GM10266 (cell line): Measurements from ENCODE around the gene CDH3.

Experiments used
- DNase-seq: peaks from one replicate; pipeline ENCODE4 v3.0.0; 2012; ENCODE audit errors: extremely low spot score
- TF ChIP-seq, protein P1 (sequence below): IDR thresholded peaks from 2 replicates; pipeline ENCODE4 v1.5.1; 2012; ENCODE audit warnings: mild to moderate bottlenecking, low read depth; ENCODE audit not compliant: control insufficient read depth, insufficient read depth; ENCODE audit errors: missing control alignments

CDH3 gene

DNA sequence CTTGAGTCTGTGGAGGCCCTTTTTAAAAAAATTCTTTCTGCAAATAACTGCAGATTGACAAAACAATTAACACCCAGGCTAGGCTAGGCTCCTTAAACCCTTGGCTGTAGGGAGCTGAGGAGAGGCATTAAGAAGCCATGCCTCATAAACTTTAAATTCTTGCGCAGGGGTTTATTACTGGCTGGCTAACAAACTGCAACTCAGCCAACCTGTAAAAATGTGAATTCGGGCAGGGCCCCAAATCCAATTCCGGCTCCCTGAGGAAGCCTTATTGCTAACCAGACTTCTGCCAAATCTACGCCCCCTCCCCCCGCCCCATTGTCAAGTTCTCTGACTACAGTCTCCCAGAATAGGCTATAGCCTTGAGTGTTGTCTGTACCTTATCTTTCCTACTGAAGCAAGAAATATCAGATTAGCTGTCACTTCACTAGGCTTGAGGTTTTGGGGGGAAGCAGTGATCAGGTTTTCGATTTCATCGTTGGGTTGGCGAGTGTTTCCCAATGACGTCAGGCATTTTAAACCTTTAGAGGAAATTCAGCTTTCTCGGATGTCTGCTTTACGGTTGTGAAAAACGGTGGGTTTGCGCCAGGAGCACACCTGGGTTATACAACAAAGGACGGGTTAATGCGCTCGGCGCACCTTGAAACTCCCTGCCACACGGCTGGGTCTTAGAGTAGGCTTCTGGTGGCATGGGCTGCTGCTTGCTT, 2.0 kb downstream of the CDH3 start:
- TF ChIP-seq, protein P1, sequence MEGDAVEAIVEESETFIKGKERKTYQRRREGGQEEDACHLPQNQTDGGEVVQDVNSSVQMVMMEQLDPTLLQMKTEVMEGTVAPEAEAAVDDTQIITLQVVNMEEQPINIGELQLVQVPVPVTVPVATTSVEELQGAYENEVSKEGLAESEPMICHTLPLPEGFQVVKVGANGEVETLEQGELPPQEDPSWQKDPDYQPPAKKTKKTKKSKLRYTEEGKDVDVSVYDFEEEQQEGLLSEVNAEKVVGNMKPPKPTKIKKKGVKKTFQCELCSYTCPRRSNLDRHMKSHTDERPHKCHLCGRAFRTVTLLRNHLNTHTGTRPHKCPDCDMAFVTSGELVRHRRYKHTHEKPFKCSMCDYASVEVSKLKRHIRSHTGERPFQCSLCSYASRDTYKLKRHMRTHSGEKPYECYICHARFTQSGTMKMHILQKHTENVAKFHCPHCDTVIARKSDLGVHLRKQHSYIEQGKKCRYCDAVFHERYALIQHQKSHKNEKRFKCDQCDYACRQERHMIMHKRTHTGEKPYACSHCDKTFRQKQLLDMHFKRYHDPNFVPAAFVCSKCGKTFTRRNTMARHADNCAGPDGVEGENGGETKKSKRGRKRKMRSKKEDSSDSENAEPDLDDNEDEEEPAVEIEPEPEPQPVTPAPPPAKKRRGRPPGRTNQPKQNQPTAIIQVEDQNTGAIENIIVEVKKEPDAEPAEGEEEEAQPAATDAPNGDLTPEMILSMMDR, result no peak
- DNase-seq, result no peak

DNA sequence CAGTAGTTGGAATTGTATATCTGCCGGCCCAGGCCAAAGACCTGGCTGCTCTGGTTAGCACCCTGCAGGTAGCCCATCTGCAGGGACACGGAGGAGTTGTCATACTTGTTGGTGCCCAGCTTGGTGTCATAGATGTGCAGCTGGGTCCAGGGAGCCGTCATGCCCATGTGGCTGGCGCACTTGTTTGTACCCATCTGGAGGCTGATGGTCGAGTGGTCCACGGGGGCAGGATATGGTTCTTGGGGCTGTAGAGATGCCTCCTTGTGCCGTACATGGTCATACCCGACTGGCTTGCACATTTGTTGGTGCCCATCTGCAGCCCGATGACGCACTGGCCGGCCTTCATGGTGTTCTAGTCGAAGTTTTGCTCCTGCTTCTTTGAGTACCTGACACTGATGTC, 6.0 kb downstream of the CDH3 start:
- TF ChIP-seq, protein P1, result no peak

DNA sequence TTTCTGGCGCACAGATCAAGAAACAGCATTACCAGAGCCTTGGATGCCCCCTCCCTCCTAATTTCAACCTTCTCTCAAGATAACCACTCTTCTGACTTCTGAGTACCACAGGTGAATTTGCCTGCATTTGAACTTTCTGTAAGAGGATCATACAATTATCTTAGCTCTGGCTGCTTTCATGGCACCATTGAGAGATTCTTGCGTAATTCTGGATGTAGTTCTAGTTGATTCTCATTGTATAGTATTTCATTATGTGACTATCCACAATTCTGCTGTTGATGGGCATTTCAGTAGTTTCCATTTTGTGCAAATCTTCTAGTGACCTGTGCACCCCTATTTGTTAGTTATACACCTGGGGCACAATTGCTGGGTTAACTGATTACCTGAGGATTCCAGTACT, 7.5 kb downstream of the CDH3 start:
- TF ChIP-seq, protein P1, result no peak
- no peak for DNase-seq

More for the DNA sequence above, 6.0 kb downstream of the CDH3 start:
- DNase-seq, result no peak

DNA sequence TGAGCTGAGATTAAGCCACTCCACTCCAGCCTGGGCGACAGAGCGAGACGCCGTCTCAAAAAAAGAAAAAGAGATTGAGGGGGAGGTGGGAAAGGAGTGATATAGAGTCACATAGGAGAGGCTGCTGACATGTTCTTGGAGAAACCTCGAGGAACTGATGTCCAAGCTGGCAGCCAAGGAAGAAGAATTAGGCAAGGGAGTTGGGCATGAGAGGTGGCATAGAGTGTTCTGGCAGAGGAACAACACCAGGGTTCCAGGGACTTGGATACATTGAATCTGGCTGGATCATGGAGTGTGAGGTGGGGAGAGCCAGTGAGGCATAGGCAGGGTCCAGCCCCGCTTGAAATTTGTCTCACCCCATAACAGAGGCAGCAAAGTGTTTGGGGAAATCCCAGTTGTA, 10.7 kb downstream of the CDH3 start:
- no peak for DNase-seq
- TF ChIP-seq, protein P1, result no peak

DNA sequence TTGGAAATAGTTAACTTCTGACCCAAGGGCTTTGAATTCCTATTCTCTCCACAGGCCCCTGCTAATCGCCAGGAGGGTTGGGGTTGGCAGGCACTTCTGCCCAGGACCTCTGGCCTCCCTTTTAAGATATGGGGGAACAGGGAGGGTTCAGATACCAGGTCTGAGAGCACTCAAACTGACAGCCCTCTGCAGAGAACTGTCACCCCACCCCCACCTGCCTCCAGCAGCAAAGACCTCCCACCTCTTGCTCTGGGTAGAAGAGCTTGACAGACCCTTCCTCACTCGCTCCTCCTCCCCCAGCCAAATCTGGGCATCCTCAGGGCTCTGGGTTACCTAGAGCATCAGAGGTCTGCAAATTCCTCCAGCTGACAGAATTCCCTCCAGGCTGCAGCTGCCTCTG, 11.6 kb downstream of the CDH3 start:
- DNase-seq, result no peak
- TF ChIP-seq, protein P1, result no peak

DNA sequence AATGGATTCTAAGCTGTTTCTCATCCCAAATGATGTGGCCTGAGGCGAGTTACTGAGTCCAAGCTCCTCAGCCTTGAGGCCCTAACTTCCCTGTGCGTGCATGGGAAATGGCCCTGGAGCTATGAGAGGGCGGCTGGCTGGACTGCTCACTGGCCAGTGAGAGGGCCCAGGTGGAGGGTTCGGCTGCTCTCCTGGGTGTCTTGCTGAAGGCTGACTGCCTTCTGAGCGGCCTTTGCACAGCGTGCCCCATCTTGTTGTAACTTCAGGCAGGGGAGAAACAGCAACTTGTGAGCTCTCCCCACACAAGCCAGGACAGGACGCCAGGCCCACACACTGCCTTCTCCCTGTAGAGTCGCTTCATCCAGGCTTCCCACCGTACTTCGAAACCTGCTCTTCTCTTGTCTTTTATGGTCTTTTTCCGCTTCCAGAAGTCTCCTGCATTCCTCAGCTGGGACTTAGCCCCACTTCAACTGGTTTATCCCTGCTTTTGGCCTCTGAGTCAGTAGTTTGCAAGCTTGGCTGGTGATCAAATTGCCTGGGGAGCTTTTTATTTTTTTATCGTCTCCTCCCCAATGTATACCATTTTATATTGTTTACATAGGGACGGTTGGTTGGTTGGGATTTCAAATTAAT, 13.3 kb downstream of the CDH3 start:
- TF ChIP-seq, protein P1, result no peak
- DNase-seq, result no peak

DNA sequence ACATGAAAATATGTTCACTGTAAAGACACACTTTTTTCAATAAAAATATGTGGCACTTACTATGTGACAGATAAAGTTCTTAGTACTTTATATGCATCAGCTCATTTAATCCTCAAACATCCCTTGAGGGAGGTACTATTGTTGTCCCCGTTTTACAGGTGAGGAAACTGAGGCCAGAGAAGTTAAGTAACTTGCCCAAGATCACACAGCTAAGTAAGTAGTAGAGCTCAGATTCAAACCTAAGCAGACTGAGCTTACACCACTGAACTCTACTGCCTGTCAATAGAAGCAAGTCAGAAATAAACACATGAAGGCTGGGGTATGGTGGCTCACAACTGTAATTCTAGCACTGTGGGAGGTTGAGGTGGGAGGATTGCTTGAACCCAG, 13.9 kb downstream of the CDH3 start:
- TF ChIP-seq, protein P1, result no peak
- DNase-seq, result no peak
